ENCODE results near the gene LPP.

DNA sequence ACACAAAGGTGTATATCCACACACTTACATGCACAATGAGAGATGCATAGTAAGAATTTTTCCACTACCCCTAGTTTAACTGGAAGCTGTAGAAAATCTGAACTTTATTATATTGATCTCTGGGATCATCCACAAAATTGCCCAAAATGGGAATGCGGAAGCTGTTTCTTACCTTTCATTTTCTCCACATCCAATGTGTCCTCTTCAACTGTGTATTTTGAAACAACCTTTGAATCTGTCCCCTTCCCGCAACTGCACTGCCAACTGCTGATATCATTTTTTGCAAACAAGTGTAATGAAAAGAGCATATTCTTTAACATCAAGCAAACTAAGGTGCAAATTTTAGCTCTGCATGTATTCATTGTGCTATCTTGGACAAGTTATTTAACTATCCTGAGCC, 590.2 kb downstream of the LPP start:
- no peak for TF ChIP-seq SP1 (IDR thresholded peaks at IDR 0.05)
- TF ChIP-seq, protein P1, sequence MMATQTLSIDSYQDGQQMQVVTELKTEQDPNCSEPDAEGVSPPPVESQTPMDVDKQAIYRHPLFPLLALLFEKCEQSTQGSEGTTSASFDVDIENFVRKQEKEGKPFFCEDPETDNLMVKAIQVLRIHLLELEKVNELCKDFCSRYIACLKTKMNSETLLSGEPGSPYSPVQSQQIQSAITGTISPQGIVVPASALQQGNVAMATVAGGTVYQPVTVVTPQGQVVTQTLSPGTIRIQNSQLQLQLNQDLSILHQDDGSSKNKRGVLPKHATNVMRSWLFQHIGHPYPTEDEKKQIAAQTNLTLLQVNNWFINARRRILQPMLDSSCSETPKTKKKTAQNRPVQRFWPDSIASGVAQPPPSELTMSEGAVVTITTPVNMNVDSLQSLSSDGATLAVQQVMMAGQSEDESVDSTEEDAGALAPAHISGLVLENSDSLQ (IDR thresholded peaks at IDR 0.05) = no peak
- TF ChIP-seq SUZ12 (IDR thresholded peaks at IDR 0.05) = no peak
- TF ChIP-seq ARNT (IDR thresholded peaks at IDR 0.05) = no peak
- no peak for TF ChIP-seq ZNF384 (IDR thresholded peaks at IDR 0.05)
- no peak for TF ChIP-seq CTBP1 (IDR thresholded peaks at IDR 0.05; ENCODE audit: borderline replicate concordance)
- TF ChIP-seq FOXM1 (IDR thresholded peaks at IDR 0.05; ENCODE audit: borderline replicate concordance) = no peak
- TF ChIP-seq ELF4 (IDR thresholded peaks at IDR 0.05) = no peak
- TF ChIP-seq BHLHE40 (IDR thresholded peaks at IDR 0.05; ENCODE audit: borderline replicate concordance) = no peak
- TF ChIP-seq FOXK2 (IDR thresholded peaks at IDR 0.05) = no peak
